GM21526 (cell line): ENCODE data around the gene JAK2.
"Not testable (repeated sequence)": the region's sequence is repeated elsewhere in the genome, so short reads cannot be mapped to it uniquely, and the experiment has no call there.

Experiments used
- ATAC-seq: cut with Tn5 transposase; IDR thresholded peaks from one replicate; pipeline ENCODE4 v1.9.1; 2021; ENCODE audit warnings: moderate library complexity; ENCODE audit not compliant: unreplicated experiment, low FRiP score

JAK2 gene

GRCh38 chr9:5040730-5041389, 55.8 kb downstream of the JAK2 start:
- no peak for ATAC-seq

- no peak for ATAC-seq
These were observed 56.5 kb downstream of the JAK2 start for GRCh38 chr9:5041390-5042115.

GRCh38 chr9:5042661-5043178, 57.6 kb downstream of the JAK2 start:
- no peak for ATAC-seq

DNA sequence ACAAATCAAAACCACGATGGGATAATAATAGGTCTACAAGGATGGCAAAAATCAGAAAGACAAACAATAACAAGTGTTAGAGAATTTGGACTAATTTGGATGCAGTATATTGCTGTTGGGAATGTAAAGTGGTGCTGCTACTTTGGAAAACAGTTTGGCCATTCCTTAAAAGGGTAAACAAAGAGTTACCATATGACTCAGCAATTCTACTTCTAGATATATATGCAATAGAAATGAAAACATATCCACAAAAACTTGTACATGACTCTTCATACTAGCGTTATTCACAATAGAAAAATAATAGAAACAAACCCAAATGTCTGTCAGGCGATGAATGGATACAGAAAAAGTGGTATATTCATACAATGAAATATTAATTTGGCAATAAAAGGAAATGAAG, 58.3 kb downstream of the JAK2 start:
- no peak for ATAC-seq

DNA sequence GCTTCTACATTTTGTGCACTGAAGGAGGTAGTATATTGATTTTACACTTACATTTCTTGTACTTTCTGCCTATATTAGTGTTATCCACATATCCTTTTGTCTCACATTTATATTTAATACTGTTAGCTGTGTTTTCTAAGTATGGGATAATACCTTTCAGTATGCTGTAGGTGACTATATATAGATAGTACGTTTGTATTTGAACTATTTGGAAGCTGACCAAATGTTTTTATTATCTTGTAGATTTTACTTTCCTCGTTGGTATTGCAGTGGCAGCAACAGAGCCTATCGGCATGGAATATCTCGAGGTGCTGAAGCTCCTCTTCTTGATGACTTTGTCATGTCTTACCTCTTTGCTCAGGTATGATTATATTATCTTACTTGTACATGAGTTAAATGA, 59.1 kb downstream of the JAK2 start:
- ATAC-seq, result no peak

DNA sequence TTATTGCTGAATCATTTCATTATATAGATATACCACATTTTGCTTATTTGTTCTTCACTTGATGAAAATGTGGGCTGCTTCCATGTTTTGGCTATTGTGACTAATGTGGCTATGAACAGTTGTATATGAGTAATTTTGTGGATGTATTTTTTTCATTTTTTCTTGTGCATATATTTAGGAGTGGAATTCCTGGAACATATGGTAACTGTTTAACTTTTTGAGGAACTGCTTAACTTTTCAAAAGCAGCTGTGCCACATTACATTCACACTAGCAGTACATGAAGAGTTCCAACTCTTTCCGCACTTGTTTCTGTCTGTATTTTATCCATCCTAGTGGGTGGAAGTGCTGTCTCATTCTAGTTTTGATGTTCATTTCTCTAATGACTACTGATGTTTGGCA, 67.8 kb downstream of the JAK2 start:
- ATAC-seq, result no peak

DNA sequence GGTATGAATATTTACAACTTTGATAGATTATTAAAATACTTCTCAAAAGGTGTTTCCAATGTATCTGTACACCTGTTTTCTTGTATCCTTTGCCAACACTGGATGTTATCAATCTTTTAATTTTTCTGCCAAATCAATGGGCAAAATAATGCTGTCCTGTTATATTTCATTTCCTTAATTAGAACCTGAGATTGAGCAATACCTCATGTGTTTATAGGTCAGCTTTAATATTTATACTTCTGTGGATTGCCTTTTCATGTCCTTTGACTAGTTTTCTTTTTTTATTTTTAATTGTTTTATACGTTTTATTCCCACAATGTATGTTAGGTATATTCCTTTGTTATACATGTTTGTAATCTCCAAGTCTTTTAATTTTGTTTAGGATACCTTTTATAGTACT, 77.6 kb downstream of the JAK2 start:
- ATAC-seq, result no peak

GRCh38 chr9:5072871-5073270, 87.8 kb downstream of the JAK2 start:
- ATAC-seq, result no peak

DNA sequence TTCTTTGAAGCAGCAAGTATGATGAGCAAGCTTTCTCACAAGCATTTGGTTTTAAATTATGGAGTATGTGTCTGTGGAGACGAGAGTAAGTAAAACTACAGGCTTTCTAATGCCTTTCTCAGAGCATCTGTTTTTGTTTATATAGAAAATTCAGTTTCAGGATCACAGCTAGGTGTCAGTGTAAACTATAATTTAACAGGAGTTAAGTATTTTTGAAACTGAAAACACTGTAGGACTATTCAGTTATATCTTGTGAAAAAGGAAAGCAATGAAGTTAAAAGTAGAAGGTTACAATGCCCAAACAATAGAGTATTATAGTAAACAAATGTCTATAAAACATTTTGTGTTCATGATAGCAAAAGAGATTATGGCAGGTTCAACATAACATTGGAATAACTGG, 88.6 kb downstream of the JAK2 start:
- ATAC-seq, result no peak

DNA sequence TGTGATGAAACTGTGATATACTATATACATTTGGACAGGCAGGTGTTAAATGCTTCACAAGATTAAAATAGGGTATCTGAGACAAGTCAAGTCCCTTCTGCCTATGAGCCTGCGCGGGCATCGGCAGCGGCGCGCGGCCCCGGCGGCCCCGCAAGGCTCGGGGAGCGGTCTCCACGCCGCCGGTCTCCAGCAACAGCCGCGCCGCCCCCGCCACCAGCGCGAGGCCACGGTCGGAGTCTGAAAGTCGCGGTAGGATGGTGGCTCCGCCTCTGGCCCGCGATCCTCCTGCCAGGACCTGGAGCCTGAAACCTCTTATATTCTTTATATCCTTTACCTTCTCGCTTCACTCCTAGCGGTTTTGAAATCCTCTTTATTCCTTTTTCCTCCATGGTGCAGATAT, 100.9 kb downstream of the JAK2 start:
- no peak for ATAC-seq

- no peak for ATAC-seq
These were observed 104.7 kb downstream of the JAK2 start for GRCh38 chr9:5089737-5090136.

- no peak for ATAC-seq
These were observed 110.7 kb downstream of the JAK2 start for GRCh38 chr9:5095795-5096194.

- ATAC-seq, result no peak
These were observed 114.4 kb downstream of the JAK2 start for GRCh38 chr9:5099466-5099865.

GRCh38 chr9:5101127-5101526, 116.1 kb downstream of the JAK2 start:
- not testable (repeated sequence) for ATAC-seq

DNA sequence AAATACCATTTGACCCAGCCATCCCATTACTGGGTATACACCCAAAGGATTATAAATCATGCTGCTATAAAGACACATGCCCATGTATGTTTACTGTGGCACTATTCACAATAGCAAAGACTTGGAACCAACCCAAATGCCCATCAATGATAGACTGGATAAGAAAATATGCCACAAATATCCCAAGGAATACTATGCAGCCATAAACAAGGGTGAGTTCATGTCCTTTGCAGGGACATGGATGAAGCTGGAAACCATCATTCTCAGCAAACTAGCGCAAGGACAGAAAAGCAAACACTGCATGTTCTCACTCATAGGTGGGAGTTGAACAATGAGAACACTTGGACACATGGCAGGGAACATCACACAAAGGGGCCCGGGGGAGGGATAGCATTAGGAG, 121.4 kb downstream of the JAK2 start:
- not testable (repeated sequence) for ATAC-seq

DNA sequence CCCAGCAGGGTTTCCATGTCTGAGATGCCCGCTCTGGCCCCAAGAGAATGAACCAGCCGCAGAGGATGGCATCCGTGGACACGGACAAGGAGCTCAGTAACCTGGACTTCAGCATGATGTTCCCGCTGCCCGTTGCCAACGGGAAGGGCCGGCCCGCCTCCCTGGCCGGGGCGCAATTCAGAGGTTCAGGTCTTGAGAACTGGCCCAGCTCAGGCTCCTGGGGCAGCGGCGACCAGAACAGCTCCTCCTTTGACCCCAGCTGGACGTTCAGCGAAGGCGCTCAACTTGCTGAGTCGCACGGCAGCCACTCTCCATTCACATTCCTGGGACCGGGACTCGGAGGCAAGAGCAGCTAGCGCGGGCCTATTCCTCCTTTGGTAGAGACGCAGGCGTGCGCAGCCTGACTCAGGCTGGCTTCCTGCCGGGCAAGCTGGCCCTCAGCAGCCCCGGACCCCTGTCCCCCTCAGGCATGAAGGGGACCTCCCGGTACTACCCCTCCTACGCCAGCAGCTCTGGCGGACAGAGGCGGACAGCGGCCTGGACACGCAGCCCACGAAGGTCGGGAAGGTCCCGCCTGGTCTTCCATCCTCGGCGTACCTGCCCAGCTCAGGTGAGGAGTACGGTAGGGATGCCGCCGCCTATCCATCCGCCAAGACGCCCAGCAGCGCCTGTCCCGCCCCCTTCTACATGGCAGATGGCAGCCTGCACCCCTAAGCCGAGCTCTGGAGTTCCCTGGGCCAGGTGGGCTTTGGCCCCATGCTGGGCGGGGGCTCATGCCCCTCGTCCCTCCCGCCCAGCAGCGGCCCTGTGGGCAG, 126.0 kb downstream of the JAK2 start:
- no peak for ATAC-seq

DNA sequence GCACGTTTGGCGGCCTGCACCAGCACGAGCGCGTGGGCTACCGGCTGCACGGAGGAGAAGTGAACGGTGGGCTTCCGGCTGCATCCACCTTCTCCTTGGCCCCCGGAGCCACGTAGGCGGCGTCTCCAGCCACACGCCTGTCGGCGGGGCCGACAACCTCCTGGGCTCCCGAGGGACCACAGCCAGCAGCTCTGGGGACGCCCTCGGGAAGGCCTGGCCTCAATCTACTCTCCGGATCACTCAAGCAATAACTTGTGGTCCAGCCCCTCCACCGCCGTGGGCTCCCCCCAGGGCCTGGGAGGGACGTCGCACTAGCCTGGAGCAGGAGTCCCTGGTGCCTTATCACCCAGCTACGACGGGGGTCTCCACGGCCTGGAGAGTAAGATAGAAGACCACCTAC, 126.6 kb downstream of the JAK2 start:
- ATAC-seq, result no peak

- ATAC-seq, result no peak
These were observed 127.1 kb downstream of the JAK2 start for GRCh38 chr9:5112109-5112592.

- no peak for ATAC-seq
These were observed 127.6 kb downstream of the JAK2 start for GRCh38 chr9:5112646-5113045.

DNA sequence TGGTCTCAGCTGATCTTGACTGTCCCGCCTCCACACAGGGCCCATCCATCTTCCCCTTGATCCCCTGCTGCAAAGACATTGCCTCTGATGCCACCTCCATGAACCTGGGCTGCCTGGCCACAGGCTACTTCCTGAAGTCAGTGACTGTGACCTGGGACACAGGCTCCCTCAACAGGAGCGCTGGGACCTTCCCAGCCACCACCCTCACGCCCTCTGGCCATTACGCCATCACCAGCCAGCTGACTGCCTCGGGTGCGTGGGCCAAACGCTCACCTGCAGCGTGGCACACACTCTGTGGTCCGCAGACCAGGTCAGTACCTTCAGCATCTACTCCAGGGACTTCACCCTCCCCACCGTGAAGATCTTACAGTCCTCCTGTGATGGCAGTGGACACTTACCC, 128.5 kb downstream of the JAK2 start:
- ATAC-seq, result no peak
